ENCODE measurements around the gene MTF1.

Gene MTF1

GRCh38 chr1:37851782-37852210 is 7.6 kb downstream of the MTF1 start:
- no peak overlapping the region for H3K27ac ChIP-seq (ENCODE audit: poor library complexity, severe bottlenecking)
- no peaks in the 10 kb centered on the region for H3K9me3 ChIP-seq (ENCODE audit: severe bottlenecking)
- no peaks in the 10 kb centered on the region for H3K27me3 ChIP-seq (ENCODE audit: insufficient read depth, poor library complexity, severe bottlenecking)
- H3K36me3 ChIP-seq (ENCODE audit: low read depth), result peaks cover 30% of the 10 kb centered on the region
- ATAC-seq (ENCODE audit: low read depth), result no peak
- peaks cover 14% of the 10 kb centered on the region for H3K4me1 ChIP-seq (ENCODE audit: insufficient read depth, poor library complexity, severe bottlenecking)
- H3K4me3 ChIP-seq (ENCODE audit: severe bottlenecking), result no peak overlapping the region
- no peak for DNase-seq (ENCODE audit: low spot score)
- no peak for TF ChIP-seq CTCF (IDR thresholded peaks at IDR 0.05; ENCODE audit: poor library complexity, severe bottlenecking)

GRCh38 chr1:37851262-37851661 is 8.1 kb downstream of the MTF1 start:
- TF ChIP-seq CTCF (IDR thresholded peaks at IDR 0.05; ENCODE audit: poor library complexity, severe bottlenecking), result no peak
- H3K36me3 ChIP-seq (ENCODE audit: low read depth), result peaks cover 26% of the 10 kb centered on the region

GRCh38 chr1:37850352-37850955 is 8.9 kb downstream of the MTF1 start:
- Histone ChIP-seq H3K36me3 (ENCODE audit: low read depth) (peaks cover 24% of the 10 kb centered on the region), H3K4me3 (ENCODE audit: severe bottlenecking) (no peak overlapping the region), H3K4me1 (ENCODE audit: insufficient read depth, poor library complexity, severe bottlenecking) (peaks cover 19% of the 10 kb centered on the region), H3K9me3 (ENCODE audit: severe bottlenecking) (no peaks in the 10 kb centered on the region), H3K27me3 (ENCODE audit: insufficient read depth, poor library complexity, severe bottlenecking) (no peaks in the 10 kb centered on the region), H3K27ac (ENCODE audit: poor library complexity, severe bottlenecking) (no peak overlapping the region)
- DNase-seq (ENCODE audit: low spot score) (no peak), ATAC-seq (ENCODE audit: low read depth) (peak; percentile 81)
- TF ChIP-seq CTCF (IDR thresholded peaks at IDR 0.05; ENCODE audit: poor library complexity, severe bottlenecking), result no peak

More at GRCh38 chr1:37851262-37851661, 8.1 kb downstream of the MTF1 start:
- Histone ChIP-seq H3K4me1 (ENCODE audit: insufficient read depth, poor library complexity, severe bottlenecking) (peaks cover 14% of the 10 kb centered on the region), H3K4me3 (ENCODE audit: severe bottlenecking) (no peak overlapping the region), H3K27ac (ENCODE audit: poor library complexity, severe bottlenecking) (no peak overlapping the region), H3K27me3 (ENCODE audit: insufficient read depth, poor library complexity, severe bottlenecking) (no peaks in the 10 kb centered on the region), H3K9me3 (ENCODE audit: severe bottlenecking) (no peaks in the 10 kb centered on the region)
- no peak for ATAC-seq (ENCODE audit: low read depth)
- DNase-seq (ENCODE audit: low spot score), result no peak

GRCh38 chr1:37849480-37849879 is 9.9 kb downstream of the MTF1 start:
- TF ChIP-seq CTCF (IDR thresholded peaks at IDR 0.05; ENCODE audit: poor library complexity, severe bottlenecking), result no peak
- H3K36me3 ChIP-seq (ENCODE audit: low read depth), result peaks cover 18% of the 10 kb centered on the region
- no peak for ATAC-seq (ENCODE audit: low read depth)
- DNase-seq (ENCODE audit: low spot score), result no peak
- no peaks in the 10 kb centered on the region for H3K27me3 ChIP-seq (ENCODE audit: insufficient read depth, poor library complexity, severe bottlenecking)
- H3K4me3 ChIP-seq (ENCODE audit: severe bottlenecking), result no peak overlapping the region
- peaks cover 19% of the 10 kb centered on the region for H3K4me1 ChIP-seq (ENCODE audit: insufficient read depth, poor library complexity, severe bottlenecking)
- no peak overlapping the region for H3K27ac ChIP-seq (ENCODE audit: poor library complexity, severe bottlenecking)
- H3K9me3 ChIP-seq (ENCODE audit: severe bottlenecking), result no peaks in the 10 kb centered on the region

GRCh38 chr1:37846647-37847339 is 12.6 kb downstream of the MTF1 start:
- H3K36me3 ChIP-seq (ENCODE audit: low read depth), result peaks cover 10% of the 10 kb centered on the region; the same call in 1 of the 2 replicates
- peaks cover 15% of the 10 kb centered on the region for H3K4me1 ChIP-seq (ENCODE audit: insufficient read depth, poor library complexity, severe bottlenecking)
- H3K4me3 ChIP-seq (ENCODE audit: severe bottlenecking), result no peak overlapping the region
- peak overlapping the region; percentile 25 for H3K27ac ChIP-seq (ENCODE audit: poor library complexity, severe bottlenecking)
- no peak for DNase-seq (ENCODE audit: low spot score)
- ATAC-seq (ENCODE audit: low read depth), result no peak
- no peak for TF ChIP-seq CTCF (IDR thresholded peaks at IDR 0.05; ENCODE audit: poor library complexity, severe bottlenecking)
- H3K27me3 ChIP-seq (ENCODE audit: insufficient read depth, poor library complexity, severe bottlenecking), result no peaks in the 10 kb centered on the region
- H3K9me3 ChIP-seq (ENCODE audit: severe bottlenecking), result no peaks in the 10 kb centered on the region
